ENCODE results near the gene ZNF554.

The ZNF554 gene

DNA sequence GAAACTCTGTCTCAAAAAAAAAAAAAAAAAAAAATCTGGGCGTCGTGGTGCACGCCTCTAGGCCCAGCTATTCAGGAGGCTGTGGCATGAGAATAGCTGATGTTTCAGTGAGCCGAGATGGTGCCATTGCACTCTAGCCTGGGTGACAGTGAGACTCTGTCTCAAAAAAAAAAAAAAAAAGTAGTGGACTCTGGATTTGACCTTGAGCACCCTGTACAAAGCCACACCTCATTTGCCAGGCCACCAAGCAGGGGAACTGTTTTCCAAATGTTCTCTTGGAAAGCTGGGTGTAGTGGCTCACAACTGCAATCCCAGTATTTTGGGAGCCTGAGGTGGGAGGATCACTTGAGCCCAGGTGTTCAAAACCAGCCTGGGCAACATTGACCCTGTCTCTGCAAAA lies 17.8 kb downstream of the ZNF554 start:
- TF ChIP-seq TAF1 (IDR thresholded peaks at IDR 0.05; ENCODE audit: borderline replicate concordance, insufficient read depth, low read length) (no peak), FOXP2 (optimal IDR thresholded peaks at IDR 0.05; ENCODE audit: borderline replicate concordance, extremely low read depth, extremely low read length, insufficient read depth) (no peak), SIN3A (IDR thresholded peaks at IDR 0.05; ENCODE audit: borderline replicate concordance, insufficient read depth, low read length) (no peak), POLR2AphosphoS5 (IDR thresholded peaks at IDR 0.05; ENCODE audit: low read depth, low read length) (no peak)
- TF ChIP-seq, protein P1, sequence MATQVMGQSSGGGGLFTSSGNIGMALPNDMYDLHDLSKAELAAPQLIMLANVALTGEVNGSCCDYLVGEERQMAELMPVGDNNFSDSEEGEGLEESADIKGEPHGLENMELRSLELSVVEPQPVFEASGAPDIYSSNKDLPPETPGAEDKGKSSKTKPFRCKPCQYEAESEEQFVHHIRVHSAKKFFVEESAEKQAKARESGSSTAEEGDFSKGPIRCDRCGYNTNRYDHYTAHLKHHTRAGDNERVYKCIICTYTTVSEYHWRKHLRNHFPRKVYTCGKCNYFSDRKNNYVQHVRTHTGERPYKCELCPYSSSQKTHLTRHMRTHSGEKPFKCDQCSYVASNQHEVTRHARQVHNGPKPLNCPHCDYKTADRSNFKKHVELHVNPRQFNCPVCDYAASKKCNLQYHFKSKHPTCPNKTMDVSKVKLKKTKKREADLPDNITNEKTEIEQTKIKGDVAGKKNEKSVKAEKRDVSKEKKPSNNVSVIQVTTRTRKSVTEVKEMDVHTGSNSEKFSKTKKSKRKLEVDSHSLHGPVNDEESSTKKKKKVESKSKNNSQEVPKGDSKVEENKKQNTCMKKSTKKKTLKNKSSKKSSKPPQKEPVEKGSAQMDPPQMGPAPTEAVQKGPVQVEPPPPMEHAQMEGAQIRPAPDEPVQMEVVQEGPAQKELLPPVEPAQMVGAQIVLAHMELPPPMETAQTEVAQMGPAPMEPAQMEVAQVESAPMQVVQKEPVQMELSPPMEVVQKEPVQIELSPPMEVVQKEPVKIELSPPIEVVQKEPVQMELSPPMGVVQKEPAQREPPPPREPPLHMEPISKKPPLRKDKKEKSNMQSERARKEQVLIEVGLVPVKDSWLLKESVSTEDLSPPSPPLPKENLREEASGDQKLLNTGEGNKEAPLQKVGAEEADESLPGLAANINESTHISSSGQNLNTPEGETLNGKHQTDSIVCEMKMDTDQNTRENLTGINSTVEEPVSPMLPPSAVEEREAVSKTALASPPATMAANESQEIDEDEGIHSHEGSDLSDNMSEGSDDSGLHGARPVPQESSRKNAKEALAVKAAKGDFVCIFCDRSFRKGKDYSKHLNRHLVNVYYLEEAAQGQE (IDR thresholded peaks at IDR 0.05; ENCODE audit: insufficient read depth in 1 of 2, low read depth in 2 of 2, low read length in 2 of 2) = no peak

DNA sequence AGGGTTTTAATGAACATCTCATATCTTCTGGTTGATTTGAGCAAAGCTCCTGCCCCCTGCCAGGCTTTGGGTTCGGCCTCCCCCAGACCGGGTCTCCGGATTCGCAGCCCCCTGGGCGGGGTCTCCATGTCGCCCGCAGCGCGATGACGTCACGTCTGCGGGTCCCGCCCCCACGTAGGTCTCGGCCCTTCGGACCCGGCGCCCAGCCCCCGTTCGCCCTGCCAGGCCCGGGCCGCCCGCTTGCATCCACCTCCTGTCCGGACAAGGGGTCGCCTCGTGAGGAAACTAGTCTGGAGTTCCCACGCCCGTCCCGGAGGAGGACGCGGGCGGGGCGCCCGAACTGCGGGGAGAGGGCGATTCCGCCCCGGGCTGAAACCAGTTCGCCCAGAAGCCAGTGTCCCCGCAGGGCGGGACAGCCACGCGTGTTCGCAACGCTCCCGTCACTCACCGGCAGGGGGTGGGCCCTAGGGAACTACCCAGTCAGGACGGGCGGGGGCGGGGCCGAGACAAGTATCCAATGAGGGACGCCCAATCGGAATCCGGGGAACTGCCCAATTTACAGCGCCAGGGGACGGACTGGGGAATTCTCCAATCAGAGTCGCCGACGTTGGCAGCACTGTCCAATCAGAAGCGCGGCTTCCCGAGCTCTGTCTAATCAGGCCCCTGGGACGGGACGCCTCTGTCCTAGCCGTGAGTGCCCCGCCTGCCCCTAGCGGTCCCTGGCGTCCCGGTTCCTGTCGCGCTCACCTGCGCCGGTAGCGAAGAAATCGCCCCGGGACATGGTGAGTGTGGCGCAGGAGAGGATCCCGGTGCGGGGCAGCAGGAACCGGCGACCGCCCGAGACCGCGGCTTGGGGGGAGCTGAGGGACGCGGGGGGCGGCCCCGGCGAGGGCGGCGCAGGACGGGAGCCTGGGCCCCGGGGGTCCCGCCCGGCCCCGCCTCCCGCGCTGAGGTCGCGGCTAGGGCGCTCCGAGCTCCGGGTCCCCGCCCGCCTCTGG lies 21.4 kb downstream of the ZNF554 start, which contains the start of gene ZNF555:
Gene ZNF555 (plus strand): TSS at position 682 of the 998 bp plus-strand sequence. CDS start 98 bp downstream, at position 780.
- TF ChIP-seq TAF1 (IDR thresholded peaks at IDR 0.05; ENCODE audit: borderline replicate concordance, insufficient read depth, low read length) (peak; percentile 59; the same call in 1 of the 2 replicates), FOXP2 (optimal IDR thresholded peaks at IDR 0.05; ENCODE audit: borderline replicate concordance, extremely low read depth, extremely low read length, insufficient read depth) (peak; percentile 55), POLR2AphosphoS5 (IDR thresholded peaks at IDR 0.05; ENCODE audit: low read depth, low read length) (peak; percentile 56; the same call in 1 of the 2 replicates), SIN3A (IDR thresholded peaks at IDR 0.05; ENCODE audit: borderline replicate concordance, insufficient read depth, low read length) (peak; percentile 57; the same call in 1 of the 2 replicates)
- TF ChIP-seq, protein P1 (IDR thresholded peaks at IDR 0.05; ENCODE audit: insufficient read depth in 1 of 2, low read depth in 2 of 2, low read length in 2 of 2) = 0 out of 4 replicates have a peak, but pooled peaks of 1 of the 2 experiments have one; percentile 9

DNA sequence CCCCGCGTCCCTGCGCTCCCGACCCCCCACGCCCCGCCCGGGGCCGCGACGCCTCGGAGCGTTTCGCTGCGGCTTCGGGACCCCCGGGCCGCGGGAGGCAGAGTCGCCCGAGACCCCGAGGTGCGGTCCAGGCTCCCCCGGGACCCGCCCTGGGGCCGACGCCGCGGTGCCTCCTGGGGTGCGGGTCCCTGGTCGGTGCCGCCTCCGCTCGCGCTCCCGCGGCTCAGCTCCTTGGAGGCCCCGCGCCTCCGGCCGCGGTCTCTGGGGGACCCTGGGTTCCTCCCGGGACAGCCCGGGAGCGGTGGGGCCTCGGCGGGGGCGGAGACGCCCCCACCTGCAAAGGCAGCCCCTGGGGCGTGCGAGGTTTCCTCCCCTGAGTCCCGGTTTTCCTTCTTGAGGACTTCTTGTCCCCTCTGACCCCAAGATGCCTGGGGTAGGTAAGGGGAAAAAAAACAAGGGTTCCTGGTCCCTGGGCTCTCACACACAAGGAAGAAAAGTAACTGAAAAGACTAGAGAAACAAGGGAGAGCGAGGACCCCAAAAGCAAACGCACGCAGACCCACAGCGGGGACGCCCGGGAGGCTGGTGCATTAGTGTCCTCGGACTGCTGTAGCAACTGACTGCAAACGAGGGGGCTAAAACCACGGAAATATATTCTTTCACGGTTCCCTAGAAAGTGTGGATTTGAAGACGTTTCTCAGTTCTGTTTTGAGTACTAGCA lies 22.3 kb downstream of the ZNF554 start:
- TF ChIP-seq TAF1 (IDR thresholded peaks at IDR 0.05; ENCODE audit: borderline replicate concordance, insufficient read depth, low read length) (no peak), SIN3A (IDR thresholded peaks at IDR 0.05; ENCODE audit: borderline replicate concordance, insufficient read depth, low read length) (no peak), POLR2AphosphoS5 (IDR thresholded peaks at IDR 0.05; ENCODE audit: low read depth, low read length) (no peak), FOXP2 (optimal IDR thresholded peaks at IDR 0.05; ENCODE audit: borderline replicate concordance, extremely low read depth, extremely low read length, insufficient read depth) (no peak)
- TF ChIP-seq, protein P1 (IDR thresholded peaks at IDR 0.05; ENCODE audit: insufficient read depth in 1 of 2, low read depth in 2 of 2, low read length in 2 of 2) = no peak

DNA sequence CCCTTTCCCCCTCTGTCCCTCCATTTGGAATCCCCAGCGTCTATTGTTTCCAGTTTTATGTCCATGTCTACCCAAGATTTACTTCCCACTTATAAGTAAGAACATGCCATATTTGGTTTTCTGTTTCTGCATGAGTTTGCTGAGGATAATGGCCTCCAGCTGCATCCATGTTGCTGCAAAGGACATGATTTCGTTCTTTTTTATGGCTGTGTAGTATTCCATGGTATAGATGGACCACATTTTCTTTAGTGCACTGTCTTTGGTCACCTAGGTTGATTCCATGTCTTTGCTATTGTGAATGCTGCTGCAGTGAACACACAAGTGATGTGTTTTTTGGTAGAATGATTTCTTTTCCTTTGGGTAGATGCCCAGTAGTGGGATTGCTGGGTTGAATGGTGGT lies 25.4 kb downstream of the ZNF554 start:
- TF ChIP-seq, protein P1 (IDR thresholded peaks at IDR 0.05; ENCODE audit: insufficient read depth in 1 of 2, low read depth in 2 of 2, low read length in 2 of 2) = no peak
- TF ChIP-seq TAF1 (IDR thresholded peaks at IDR 0.05; ENCODE audit: borderline replicate concordance, insufficient read depth, low read length) (no peak), FOXP2 (optimal IDR thresholded peaks at IDR 0.05; ENCODE audit: borderline replicate concordance, extremely low read depth, extremely low read length, insufficient read depth) (no peak), POLR2AphosphoS5 (IDR thresholded peaks at IDR 0.05; ENCODE audit: low read depth, low read length) (no peak), SIN3A (IDR thresholded peaks at IDR 0.05; ENCODE audit: borderline replicate concordance, insufficient read depth, low read length) (no peak)
